Measurements from ENCODE around the gene PNPT1. TPM values are rescaled to one million over a fixed set of nuclear protein-coding genes. Genes with fewer than 3 reads are reported as not detected.

Gene PNPT1
- total and polyA plus RNA-seq, 2 of the 13 experiments (the other 11 are each of a cell fraction or from before 2014, with no cell fraction given), result 23.4 to 61.0 TPM

GRCh38 chr2:55617175-55618024 is 76.2 kb downstream of the PNPT1 start, which contains the start of gene PPP4R3B (continued):
- TF ChIP-seq FOXP4 (CRISPR knock-in tag; IDR thresholded peaks at IDR 0.05) (peak; percentile 82), ZBTB1 (CRISPR knock-in tag; IDR thresholded peaks at IDR 0.05; ENCODE audit: borderline replicate concordance) (no peak), PCBP1 (IDR thresholded peaks at IDR 0.05; ENCODE audit: borderline replicate concordance, low read depth, low read length) (peak; percentile 94), ZBTB7A (CRISPR knock-in tag; IDR thresholded peaks at IDR 0.05) (0 out of 2 replicates have a peak, but pooled peaks have one; percentile 57), HCFC1 (IDR thresholded peaks at IDR 0.05; ENCODE audit: low read depth, low read length) (peak; percentile 72), SIN3B (IDR thresholded peaks at IDR 0.05; ENCODE audit: low read length) (peak; percentile 67), ZFP41 (CRISPR knock-in tag; IDR thresholded peaks at IDR 0.05; ENCODE audit: borderline replicate concordance) (peak; percentile 93), RBFOX2 (IDR thresholded peaks at IDR 0.05; ENCODE audit: low read depth, low read length) (peak; percentile 90), FOXM1 (CRISPR knock-in tag; IDR thresholded peaks at IDR 0.05) (no peak), TFDP2 (CRISPR knock-in tag; IDR thresholded peaks at IDR 0.05) (peak; percentile 94), ZNF816 (CRISPR knock-in tag; IDR thresholded peaks at IDR 0.05; ENCODE audit: borderline replicate concordance) (no peak; the same call in 1 of the 2 replicates), STAG1 (CRISPR knock-in tag; IDR thresholded peaks at IDR 0.05) (0 out of 2 replicates have a peak, but pooled peaks have one; percentile 2), ZNF761 (CRISPR knock-in tag; conservative IDR thresholded peaks at IDR 0.05) (peak; percentile 78; the same call in 1 of the 2 replicates), FOXO4 (CRISPR knock-in tag; conservative IDR thresholded peaks at IDR 0.05) (0 out of 2 replicates have a peak, but pooled peaks have one; percentile 21), SATB2 (CRISPR knock-in tag; IDR thresholded peaks at IDR 0.05) (no peak; the same call in 1 of the 2 replicates), HHEX (CRISPR knock-in tag; IDR thresholded peaks at IDR 0.05) (no peak), KDM5B (CRISPR knock-in tag; IDR thresholded peaks at IDR 0.05; ENCODE audit: borderline replicate concordance) (peak; percentile 98), SRF (IDR thresholded peaks at IDR 0.05; ENCODE audit: low read depth, low read length) (no peak), ZNF615 (CRISPR knock-in tag; IDR thresholded peaks at IDR 0.05; ENCODE audit: borderline replicate concordance) (no peak; the same call in 1 of the 2 replicates), ZNF570 (CRISPR knock-in tag; IDR thresholded peaks at IDR 0.05; ENCODE audit: borderline replicate concordance) (no peak), POLR2G (IDR thresholded peaks at IDR 0.05; ENCODE audit: low read depth, low read length) (peak; percentile 97), SNRNP70 (IDR thresholded peaks at IDR 0.05; ENCODE audit: low read depth, low read length) (no peak), KAT8 (CRISPR knock-in tag; IDR thresholded peaks at IDR 0.05) (peak; percentile 99), ZIK1 (CRISPR knock-in tag; IDR thresholded peaks at IDR 0.05; ENCODE audit: borderline replicate concordance, low read depth) (peak; percentile 91), MBNL3 (CRISPR knock-in tag; conservative IDR thresholded peaks at IDR 0.05) (no peak; the same call in 1 of the 2 replicates), ZMYM3 (CRISPR knock-in tag; IDR thresholded peaks at IDR 0.05) (peak; percentile 87)
